KMS-11 (cell line): ENCODE measurements around the gene MAN1B1.
"Not testable (repeated sequence)": the region's sequence is repeated elsewhere in the genome, so short reads cannot be mapped to it uniquely, and the experiment has no call there.

Experiments used
- H2AFZ ChIP-seq: fragments of 200-600 bp; sonication (generic); 2 replicates; pipeline ENCODE4 v1.6.1; 2016; ENCODE audit warnings: antibody characterized with exemption, mixed run types, low read depth
- H3K27ac ChIP-seq: fragments of 200-600 bp; sonication (generic); 2 replicates; pipeline ENCODE4 v1.6.1; 2016; ENCODE audit warnings: mild to moderate bottlenecking, mixed run types
- H3K27me3 ChIP-seq: fragments of 200-600 bp; sonication (generic); 2 replicates; pipeline ENCODE4 v1.6.1; 2017; ENCODE audit warnings: mild to moderate bottlenecking, low read depth, mixed run types, moderate library complexity; ENCODE audit not compliant: insufficient read depth
- H3K36me3 ChIP-seq: fragments of 200-600 bp; sonication (generic); 2 replicates; pipeline ENCODE4 v1.6.1; 2017; ENCODE audit warnings: mild to moderate bottlenecking, mixed run types; ENCODE audit not compliant: insufficient read depth
- H3K4me1 ChIP-seq: fragments of 200-600 bp; sonication (generic); 2 replicates; pipeline ENCODE4 v1.6.1; 2016; ENCODE audit warnings: mild to moderate bottlenecking, low read depth, mixed run types; ENCODE audit not compliant: poor library complexity, severe bottlenecking
- H3K4me2 ChIP-seq: fragments of 200-600 bp; sonication (generic); 2 replicates; pipeline ENCODE4 v1.7.0; 2016; ENCODE audit warnings: mild to moderate bottlenecking, mixed run types
- H3K4me3 ChIP-seq: fragments of 200-600 bp; sonication (generic); IDR thresholded peaks from 2 replicates; pipeline ENCODE4 v1.6.1; 2017; ENCODE audit warnings: low read depth, low read length, mixed read lengths; ENCODE audit not compliant: insufficient read depth
- H3K79me2 ChIP-seq: fragments of 200-600 bp; sonication (generic); 2 replicates; pipeline ENCODE4 v1.6.1; 2016; ENCODE audit warnings: low read depth, mixed run types; ENCODE audit not compliant: insufficient read depth
- H3K9ac ChIP-seq: fragments of 200-600 bp; sonication (generic); 2 replicates; pipeline ENCODE4 v1.6.1; 2016; ENCODE audit warnings: mild to moderate bottlenecking, mixed run types
- H4K20me1 ChIP-seq: fragments of 200-600 bp; sonication (generic); 2 replicates; pipeline ENCODE4 v1.6.1; 2016; ENCODE audit warnings: mild to moderate bottlenecking, mixed run types; ENCODE audit not compliant: insufficient read depth
- CTCF ChIP-seq: fragments of 200-600 bp; sonication (generic); conservative IDR thresholded peaks from 2 replicates; pipeline ENCODE4 v1.6.1; 2017; ENCODE audit warnings: low read depth, mild to moderate bottlenecking, antibody characterized with exemption, low read length, moderate library complexity, mixed read lengths

Gene MAN1B1

GRCh38 chr9:137134191-137134590 is 47.4 kb downstream of the MAN1B1 start:
- no peak for TF ChIP-seq CTCF
- H3K9ac ChIP-seq, result no peak overlapping the region
- H3K4me1 ChIP-seq, result no peaks in the 10 kb centered on the region

DNA sequence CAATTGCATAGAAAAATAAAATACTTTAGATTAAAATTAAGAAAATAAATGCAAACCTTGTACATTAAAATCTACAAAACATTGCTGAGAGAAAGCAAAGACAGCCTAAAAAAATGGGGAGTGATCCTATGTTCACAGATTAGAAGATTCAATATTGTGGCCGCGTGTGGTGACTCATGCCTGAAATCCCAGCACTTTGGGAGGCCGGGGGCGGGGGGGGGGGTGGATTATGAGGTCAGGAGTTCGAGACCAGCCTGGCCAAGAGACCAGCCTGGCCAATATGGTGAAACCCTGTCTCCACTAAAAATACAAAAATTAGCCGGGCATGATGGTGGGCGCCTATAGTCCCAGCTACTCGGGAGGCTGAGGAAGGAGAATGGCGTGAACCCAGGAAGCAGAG is 48.4 kb downstream of the MAN1B1 start:
- not testable (repeated sequence) for H3K79me2 ChIP-seq

More at GRCh38 chr9:137134191-137134590, 47.4 kb downstream of the MAN1B1 start:
- Histone ChIP-seq H3K4me3 (no peak overlapping the region), H3K27me3 (peaks cover 86% of the 10 kb centered on the region), H3K79me2 (no peaks in the 10 kb centered on the region), H3K36me3 (no peaks in the 10 kb centered on the region), H3K4me2 (no peak overlapping the region), H3K27ac (no peak overlapping the region), H2AFZ (no peak overlapping the region), H4K20me1 (no peaks in the 10 kb centered on the region)

GRCh38 chr9:137136261-137136880 is 49.6 kb downstream of the MAN1B1 start:
- Histone ChIP-seq H3K9ac (no peak overlapping the region), H3K27me3 (peaks cover 85% of the 10 kb centered on the region), H4K20me1 (no peaks in the 10 kb centered on the region), H3K4me1 (no peaks in the 10 kb centered on the region), H2AFZ (no peak overlapping the region), H3K36me3 (no peaks in the 10 kb centered on the region), H3K27ac (no peak overlapping the region), H3K4me2 (no peak overlapping the region), H3K79me2 (no peaks in the 10 kb centered on the region), H3K4me3 (no peak overlapping the region)
- no peak for TF ChIP-seq CTCF

More for the DNA sequence above, 48.4 kb downstream of the MAN1B1 start:
- H3K4me3 ChIP-seq, H3K27ac ChIP-seq, H3K9ac ChIP-seq, H3K4me2 ChIP-seq, H4K20me1 ChIP-seq, H3K4me1 ChIP-seq, H3K36me3 ChIP-seq, H2AFZ ChIP-seq: not testable (repeated sequence)
- peaks cover 86% of the 10 kb centered on the region for H3K27me3 ChIP-seq

- H3K27me3 ChIP-seq, result peaks cover 86% of the 10 kb centered on the region
- H3K4me3 ChIP-seq, result no peak overlapping the region
Observed at GRCh38 chr9:137136881-137137607, 50.3 kb downstream of the MAN1B1 start.

More at GRCh38 chr9:137136881-137137607, 50.3 kb downstream of the MAN1B1 start:
- Histone ChIP-seq H3K4me2 (no peak overlapping the region), H3K79me2 (no peaks in the 10 kb centered on the region), H3K36me3 (no peaks in the 10 kb centered on the region), H3K4me1 (no peaks in the 10 kb centered on the region), H3K9ac (no peak overlapping the region), H2AFZ (no peak overlapping the region), H3K27ac (no peak overlapping the region), H4K20me1 (no peaks in the 10 kb centered on the region)
- TF ChIP-seq CTCF, result no peak
